Measurements from ENCODE around the gene LGR6.

GRCh38 chr1:202324646-202325045, 131.0 kb downstream of the LGR6 start:
- TF ChIP-seq POU6F1 (CRISPR knock-in tag; IDR thresholded peaks at IDR 0.05; ENCODE audit: borderline replicate concordance, low read depth) (no peak), ZNF565 (CRISPR knock-in tag; conservative IDR thresholded peaks at IDR 0.05; ENCODE audit: low read depth) (no peak), RARB (CRISPR knock-in tag; IDR thresholded peaks at IDR 0.05) (no peak), ZFP3 (CRISPR knock-in tag; IDR thresholded peaks at IDR 0.05) (no peak), CSDC2 (CRISPR knock-in tag; IDR thresholded peaks at IDR 0.05) (no peak)
